GM12891 (cell line): Measurements from ENCODE around the gene MTHFSD.

Source experiments
- DNase-seq: peaks from one replicate; pipeline ENCODE4 v3.0.0; 2011; ENCODE audit warnings: low spot score; ENCODE audit not compliant: insufficient read length
- FAIRE-seq: peaks from 2 replicates; lab custom pipeline; 2011; peaks lifted over from hg19 to GRCh38; lab: Jason Lieb, UNC
- PAX5 ChIP-seq: IDR thresholded peaks from 2 replicates; pipeline ENCODE4 v1.6.1; 2011; ENCODE audit warnings: low read length, moderate library complexity, mild to moderate bottlenecking; ENCODE audit not compliant: insufficient read depth, severe bottlenecking
- POLR2A ChIP-seq: IDR thresholded peaks from 2 replicates; pipeline ENCODE4 v1.6.1; 2011; ENCODE audit warnings: low read depth, low read length, control low read depth
- POLR2AphosphoS5 ChIP-seq: IDR thresholded peaks from 2 replicates; pipeline ENCODE4 v1.6.1; 2011; ENCODE audit warnings: low read depth, low read length, control low read depth
- POU2F2 ChIP-seq: IDR thresholded peaks from 2 replicates; pipeline ENCODE4 v1.6.1; 2011; ENCODE audit warnings: low read depth, mild to moderate bottlenecking, control low read depth, low read length, moderate library complexity
- SPI1 ChIP-seq: IDR thresholded peaks from 2 replicates; pipeline ENCODE4 v1.6.1; 2011; ENCODE audit warnings: low read depth, low read length, control low read depth
- TAF1 ChIP-seq: IDR thresholded peaks from 2 replicates; pipeline ENCODE4 v1.6.1; 2011; ENCODE audit warnings: low read depth, low read length, control low read depth

MTHFSD gene

GRCh38 chr16:86554599-86554916 lies 477 bp downstream of the MTHFSD start:
- no peak for DNase-seq
- no peak for TF ChIP-seq PAX5
- TF ChIP-seq POLR2AphosphoS5: no peak
- no peak for TF ChIP-seq POU2F2
- no peak for TF ChIP-seq TAF1
- no peak for FAIRE-seq

GRCh38 chr16:86553356-86553755 lies 1.7 kb downstream of the MTHFSD start:
- FAIRE-seq: no peak
- DNase-seq: no peak
- TF ChIP-seq POLR2A: no peak
- no peak for TF ChIP-seq SPI1
- TF ChIP-seq TAF1: no peak
- TF ChIP-seq PAX5: no peak
- no peak for TF ChIP-seq POU2F2
- TF ChIP-seq POLR2AphosphoS5: no peak

GRCh38 chr16:86550281-86550680 lies 4.8 kb downstream of the MTHFSD start:
- FAIRE-seq: no peak
- no peak for DNase-seq
- TF ChIP-seq SPI1 (no peak), PAX5 (no peak), POLR2AphosphoS5 (no peak), POU2F2 (no peak), POLR2A (no peak), TAF1 (no peak)

- TF ChIP-seq TAF1: no peak
- no peak for TF ChIP-seq POU2F2
- no peak for TF ChIP-seq SPI1
- TF ChIP-seq PAX5: no peak
- TF ChIP-seq POLR2AphosphoS5: no peak
- no peak for TF ChIP-seq POLR2A
- DNase-seq (no peak), FAIRE-seq (no peak)
Observed at GRCh38 chr16:86549893-86550190, 5.2 kb downstream of the MTHFSD start.

- TF ChIP-seq POLR2A (no peak), POU2F2 (no peak), SPI1 (no peak), POLR2AphosphoS5 (no peak), TAF1 (no peak), PAX5 (no peak)
- DNase-seq (no peak), FAIRE-seq (no peak)
Observed at GRCh38 chr16:86549076-86549892, 5.8 kb downstream of the MTHFSD start.

- DNase-seq: no peak
- FAIRE-seq: no peak
- no peak for TF ChIP-seq TAF1
Observed at GRCh38 chr16:86547286-86547685, 7.7 kb downstream of the MTHFSD start.

- TF ChIP-seq TAF1: no peak
- TF ChIP-seq POU2F2: no peak
- TF ChIP-seq POLR2A: no peak
- no peak for TF ChIP-seq PAX5
- no peak for TF ChIP-seq SPI1
- no peak for TF ChIP-seq POLR2AphosphoS5
- FAIRE-seq: no peak
- DNase-seq: no peak
Observed at GRCh38 chr16:86546638-86547013, 8.4 kb downstream of the MTHFSD start.

GRCh38 chr16:86545954-86546637 lies 8.9 kb downstream of the MTHFSD start:
- TF ChIP-seq TAF1: no peak
- TF ChIP-seq POU2F2: no peak
- TF ChIP-seq POLR2A: no peak
- TF ChIP-seq SPI1: no peak
- no peak for TF ChIP-seq PAX5
- TF ChIP-seq POLR2AphosphoS5: no peak
- DNase-seq (no peak), FAIRE-seq (no peak)

- FAIRE-seq (no peak), DNase-seq (no peak)
- TF ChIP-seq POLR2A: no peak
- no peak for TF ChIP-seq PAX5
- no peak for TF ChIP-seq POLR2AphosphoS5
- no peak for TF ChIP-seq TAF1
- TF ChIP-seq POU2F2: no peak
- TF ChIP-seq SPI1: no peak
Observed at GRCh38 chr16:86545481-86545880, 9.6 kb downstream of the MTHFSD start.

GRCh38 chr16:86542756-86543750 lies 12.0 kb downstream of the MTHFSD start:
- no peak for FAIRE-seq
- TF ChIP-seq POLR2A: no peak
- TF ChIP-seq SPI1: no peak
- no peak for TF ChIP-seq TAF1
- TF ChIP-seq PAX5: no peak
- TF ChIP-seq POLR2AphosphoS5: no peak
- no peak for TF ChIP-seq POU2F2
- DNase-seq: no peak
